ENCODE data around the gene MRPL23. TPM values are rescaled to one million over a fixed set of nuclear protein-coding genes. Genes with fewer than 3 reads are reported as not detected.

MRPL23 gene
- total RNA-seq, 2 donors from 2014 or later = 128 to 210 TPM

GRCh38 chr11:1982873-1983600 lies 35.9 kb downstream of the MRPL23 start:
- no peak for DNase-seq (ENCODE audit: low spot score)
- no peaks in the 10 kb centered on the region for H3K36me3 ChIP-seq
- no peak for TF ChIP-seq CTCF (IDR thresholded peaks at IDR 0.05)
- H3K27me3 ChIP-seq = no peaks in the 10 kb centered on the region
- H3K4me1 ChIP-seq = no peaks in the 10 kb centered on the region
- H3K4me3 ChIP-seq = no peak overlapping the region
- no peaks in the 10 kb centered on the region for H3K9me3 ChIP-seq
- no peak overlapping the region for H3K27ac ChIP-seq

GRCh38 chr11:1983601-1983961 lies 36.4 kb downstream of the MRPL23 start:
- no peaks in the 10 kb centered on the region for H3K27me3 ChIP-seq
- H3K9me3 ChIP-seq = no peaks in the 10 kb centered on the region
- no peaks in the 10 kb centered on the region for H3K4me1 ChIP-seq
- no peaks in the 10 kb centered on the region for H3K36me3 ChIP-seq
- H3K4me3 ChIP-seq = no peak overlapping the region
- peak; percentile 23 for DNase-seq (ENCODE audit: low spot score)
- H3K27ac ChIP-seq = no peak overlapping the region
- TF ChIP-seq CTCF (IDR thresholded peaks at IDR 0.05) = no peak

GRCh38 chr11:1987024-1987423 lies 39.9 kb downstream of the MRPL23 start:
- Histone ChIP-seq H3K27ac (no peak overlapping the region), H3K4me3 (no peak overlapping the region), H3K36me3 (no peaks in the 10 kb centered on the region), H3K4me1 (no peaks in the 10 kb centered on the region), H3K27me3 (no peaks in the 10 kb centered on the region), H3K9me3 (no peaks in the 10 kb centered on the region)
- DNase-seq (ENCODE audit: low spot score) = no peak
- TF ChIP-seq CTCF (IDR thresholded peaks at IDR 0.05) = no peak

- DNase-seq (ENCODE audit: low spot score) = no peak
- Histone ChIP-seq H3K27ac (no peak overlapping the region), H3K4me3 (no peak overlapping the region), H3K4me1 (no peaks in the 10 kb centered on the region), H3K9me3 (no peaks in the 10 kb centered on the region), H3K27me3 (no peaks in the 10 kb centered on the region), H3K36me3 (no peaks in the 10 kb centered on the region)
- TF ChIP-seq CTCF (IDR thresholded peaks at IDR 0.05) = no peak
These were observed 41.0 kb downstream of the MRPL23 start for GRCh38 chr11:1988174-1988573.

GRCh38 chr11:1988667-1989317 lies 41.7 kb downstream of the MRPL23 start:
- H3K36me3 ChIP-seq = no peaks in the 10 kb centered on the region
- H3K27me3 ChIP-seq = no peaks in the 10 kb centered on the region
- no peak overlapping the region for H3K27ac ChIP-seq
- H3K9me3 ChIP-seq = no peaks in the 10 kb centered on the region
- no peak overlapping the region for H3K4me3 ChIP-seq
- no peaks in the 10 kb centered on the region for H3K4me1 ChIP-seq
- DNase-seq (ENCODE audit: low spot score) = peak; percentile 16
- TF ChIP-seq CTCF (IDR thresholded peaks at IDR 0.05) = no peak

All from right atrium auricular region (tissue), 2 donors.